OCI-LY7 (cell line): Measurements from ENCODE around the gene PPP2R3B.

Source experiments
- CTCF ChIP-seq: fragments of 200-600 bp; sonication (generic); conservative IDR thresholded peaks from 2 replicates; pipeline ENCODE4 v1.5.1; 2014; ENCODE audit warnings: mild to moderate bottlenecking, antibody characterized with exemption, low read length, moderate library complexity, mixed read lengths
- EZH2phosphoT487 ChIP-seq: fragments of 200-600 bp; sonication (generic); IDR thresholded peaks from 2 replicates; pipeline ENCODE4 v1.6.1; 2018; ENCODE audit warnings: low read depth, borderline replicate concordance, mild to moderate bottlenecking, mixed run types, antibody characterized with exemption, low read length, moderate library complexity, mixed read lengths

- TF ChIP-seq CTCF, result no peak
- TF ChIP-seq EZH2phosphoT487, result no peak
Observed at GRCh38 chrX:334971-335757, 51.5 kb downstream of the PPP2R3B start.
